HEK293T (cell line): ENCODE data around the gene ADGRL3.

Experiments used
- FOXA1 ChIP-seq: fragments of 450-650 bp; IDR thresholded peaks from 2 replicates; pipeline ENCODE4 v1.6.1; 2016; ENCODE audit warnings: mild to moderate bottlenecking
- SP1 ChIP-seq: fragments of 450-650 bp; IDR thresholded peaks from 2 replicates; pipeline ENCODE4 v1.6.1; 2017

GRCh38 chr4:61992351-61992750, 792.2 kb downstream of the ADGRL3 start:
- TF ChIP-seq FOXA1 = no peak
- no peak for TF ChIP-seq SP1
